Neural cell (in vitro differentiated cells): ENCODE results near the gene ARSJ.

ENCODE experiments used
- CTCF ChIP-seq: fragments of 450-650 bp; IDR thresholded peaks from 2 replicates; pipeline ENCODE4 v1.5.1; 2014; ENCODE audit warnings: antibody characterized with exemption, mild to moderate bottlenecking, moderate library complexity; ENCODE audit not compliant: poor library complexity, severe bottlenecking
- EP300 ChIP-seq: fragments of 450-650 bp; conservative IDR thresholded peaks from 2 replicates; pipeline ENCODE4 v1.6.1; 2014; ENCODE audit warnings: antibody characterized with exemption, mild to moderate bottlenecking, moderate library complexity; ENCODE audit not compliant: poor library complexity, severe bottlenecking
- EZH2 ChIP-seq: fragments of 200-600, 300-800 bp; shearing (Covaris generic), sonication (generic); IDR thresholded peaks from 2 replicates; pipeline ENCODE4 v1.6.1; 2014; ENCODE audit warnings: antibody characterized with exemption, low read length, borderline replicate concordance, mild to moderate bottlenecking; ENCODE audit not compliant: insufficient read depth, poor library complexity, severe bottlenecking
- MXI1 ChIP-seq: fragments of 450-650 bp; conservative IDR thresholded peaks from 2 replicates; pipeline ENCODE4 v1.6.1; 2014; ENCODE audit warnings: antibody characterized with exemption, mild to moderate bottlenecking; ENCODE audit not compliant: poor library complexity, severe bottlenecking
- POLR2AphosphoS5 ChIP-seq: IDR thresholded peaks from 2 replicates; pipeline ENCODE4 v1.6.1; 2012
- RAD21 ChIP-seq: fragments of 450-650 bp; conservative IDR thresholded peaks from 2 replicates; pipeline ENCODE4 v1.6.1; 2014; ENCODE audit warnings: antibody characterized with exemption, mild to moderate bottlenecking, moderate library complexity
- REST ChIP-seq: IDR thresholded peaks from 2 replicates; pipeline ENCODE4 v1.6.1; 2012; ENCODE audit warnings: borderline replicate concordance
- TAF1 ChIP-seq: IDR thresholded peaks from 2 replicates; pipeline ENCODE4 v1.6.1; 2012; ENCODE audit warnings: low read depth

- TF ChIP-seq CTCF (no peak), EP300 (no peak), EZH2 (no peak), REST (no peak), POLR2AphosphoS5 (no peak), RAD21 (no peak), TAF1 (no peak), MXI1 (no peak)
Measured at GRCh38 chr4:114019276-114019968, 40.0 kb upstream of the ARSJ start.
